Endothelial cell of umbilical vein (primary cell): ENCODE data around the gene MBD4. TPM values are rescaled to one million over a fixed set of nuclear protein-coding genes. Genes with fewer than 3 reads are reported as not detected.

Source experiments
- BruUV-seq: library from RNA; stranded (reverse); fragments of 400-500 nt; replicated peaks from 2 replicates; lab custom pipeline; 2021; lab: Mats Ljungman, UMichigan
- CTCF ChIA-PET: fragments of 300-600, 350-600 bp; sonication (Branson Sonifier 250); formaldehyde crosslinking; loops from one replicate; lab custom pipeline; 2021; ENCODE audit warnings: antibody characterized with exemption, inconsistent platforms; lab: Charles Lee
- POLR2A ChIA-PET: fragments of 300-600, 350-600 bp; sonication (Branson Sonifier 250); formaldehyde crosslinking; loops from one replicate; lab custom pipeline; 2021; ENCODE audit warnings: antibody characterized with exemption, inconsistent platforms; lab: Charles Lee
- DNase-seq: peaks from one replicate; pipeline ENCODE4 v3.0.0-alpha.2; 2011; ENCODE audit warnings: low read depth, low spot score
- FAIRE-seq: peaks from 2 replicates; lab custom pipeline; 2011; peaks lifted over from hg19 to GRCh38; lab: Jason Lieb, UNC
- H2AFZ ChIP-seq: 2 replicates; pipeline ENCODE4 v1.6.0; 2012; ENCODE audit warnings: low read depth, low read length, control low read depth, inconsistent platforms
- H3K27ac ChIP-seq: 2 replicates; pipeline ENCODE4 v1.5.1; 2011; ENCODE audit warnings: low read depth, mild to moderate bottlenecking, control low read depth, low read length, moderate library complexity; ENCODE audit not compliant: insufficient read depth
- H3K27me3 ChIP-seq, 2 experiments: 2 replicates each; pipeline versions ENCODE4 v1.6.0 to v1.6.1; 2011; ENCODE audit warnings: low read length in 2 of 2, mixed read lengths in 1 of 2; ENCODE audit not compliant: control insufficient read depth in 2 of 2, insufficient read depth in 2 of 2
- H3K36me3 ChIP-seq, 2 experiments: 2 replicates in 1 of 2; 3 replicates in 1 of 2; pipeline ENCODE4 v1.5.1; 2011; ENCODE audit warnings: low read length in 2 of 2, mild to moderate bottlenecking in 1 of 2, moderate library complexity in 1 of 2; ENCODE audit not compliant: control insufficient read depth in 2 of 2, insufficient read depth in 2 of 2; ENCODE audit errors: extremely low read depth in 1 of 2
- H3K4me1 ChIP-seq: 3 replicates; pipeline ENCODE4 v1.5.1; 2011; ENCODE audit warnings: mild to moderate bottlenecking, low read length; ENCODE audit not compliant: control insufficient read depth, insufficient read depth; ENCODE audit errors: extremely low read depth
- H3K4me2 ChIP-seq: 2 replicates; pipeline ENCODE4 v1.6.1; 2011; ENCODE audit warnings: low read length, control low read depth, mixed read lengths; ENCODE audit not compliant: insufficient read depth
- H3K4me3 ChIP-seq, 3 experiments: fragments of 200-600 bp in 1 of 3; sonication (generic), shearing (Covaris generic) in 1 of 3; replicated peaks in 1 of 3; 2 replicates each; pipeline ENCODE4 v1.5.1; 2011 to 2016; ENCODE audit warnings: control low read depth in 3 of 3, low read length in 3 of 3, mild to moderate bottlenecking in 2 of 3, inconsistent platforms in 1 of 3, low read depth in 1 of 3, moderate library complexity in 1 of 3; ENCODE audit not compliant: insufficient read depth in 1 of 3
- H3K79me2 ChIP-seq: 2 replicates; pipeline ENCODE4 v1.6.0; 2012; ENCODE audit warnings: low read length, inconsistent platforms; ENCODE audit not compliant: control insufficient read depth, insufficient read depth
- H3K9ac ChIP-seq: replicated peaks from 2 replicates; pipeline ENCODE3; 2011; ENCODE audit warnings: low read length, control low read depth; ENCODE audit not compliant: insufficient read depth; ENCODE audit errors: extremely low read depth
- H3K9me1 ChIP-seq: replicated peaks from 3 replicates; pipeline ENCODE4 v1.6.0; 2011; ENCODE audit warnings: mild to moderate bottlenecking, low read length; ENCODE audit not compliant: control insufficient read depth, insufficient read depth; ENCODE audit errors: extremely low read depth
- H3K9me3 ChIP-seq: replicated peaks from 2 replicates; pipeline ENCODE4 v1.5.1; 2012; ENCODE audit warnings: low read length, inconsistent platforms; ENCODE audit not compliant: control insufficient read depth, insufficient read depth
- H4K20me1 ChIP-seq: replicated peaks from 2 replicates; pipeline ENCODE3; 2011; ENCODE audit warnings: mild to moderate bottlenecking, low read length; ENCODE audit not compliant: control insufficient read depth, insufficient read depth; ENCODE audit errors: extremely low read depth
- EZH2 ChIP-seq: IDR thresholded peaks from 2 replicates; pipeline ENCODE4 v1.6.1; 2012; ENCODE audit warnings: borderline replicate concordance, low read depth, mild to moderate bottlenecking, moderate library complexity, low read length, inconsistent platforms; ENCODE audit not compliant: severe bottlenecking
- FOS ChIP-seq: IDR thresholded peaks from 2 replicates; pipeline ENCODE4 v1.6.1; 2011; ENCODE audit warnings: mild to moderate bottlenecking, low read length, moderate library complexity, borderline replicate concordance; ENCODE audit not compliant: insufficient read depth
- GATA2 ChIP-seq: IDR thresholded peaks from 2 replicates; pipeline ENCODE4 v1.7.0; 2011; ENCODE audit warnings: low read depth, mild to moderate bottlenecking, moderate library complexity, mixed read lengths, low read length; ENCODE audit not compliant: insufficient read length, insufficient read depth
- JUN ChIP-seq: IDR thresholded peaks from 2 replicates; pipeline ENCODE4 v1.6.1; 2011; ENCODE audit warnings: borderline replicate concordance, low read depth; ENCODE audit not compliant: insufficient read length, insufficient read depth
- MYC ChIP-seq: IDR thresholded peaks from one replicate; pipeline ENCODE4 v1.6.1; 2011; ENCODE audit warnings: mild to moderate bottlenecking, low read depth, low read length
- POLR2A ChIP-seq: IDR thresholded peaks from 2 replicates; pipeline ENCODE4 v1.6.1; 2012; ENCODE audit warnings: low read depth, mild to moderate bottlenecking, control low read depth, low read length
- POLR2AphosphoS5 ChIP-seq: IDR thresholded peaks from 2 replicates; pipeline ENCODE4 v1.6.1; 2012; ENCODE audit warnings: low read depth, mild to moderate bottlenecking, control low read depth, low read length, moderate library complexity; ENCODE audit not compliant: insufficient read depth
- dilution Hi-C: fragments of 300-500 bp; cut with MboI; formaldehyde crosslinking; loops from one replicate; pipeline ENCODE4 v1.15.0; 2019; ENCODE audit warnings: low sequenced_read_pairs; ENCODE audit not compliant: extremely low pct_ligation_motif_present
- intact Hi-C: fragments of 100-400 bp; cut with micrococcal nuclease; formaldehyde crosslinking; loops from one replicate; pipeline ENCODE4 v1.10.0; 2022
- polyA plus RNA-seq, 4 experiments: library from polyadenylated mRNA; depleted of rRNA in 3 of 4; stranded (reverse) in 3 of 4; unstranded in 1 of 4; fragments of >200 nt; gene quantifications; 2 replicates each; pipeline versions ENCODE4 v1.2.1 to v1.2.3, GENCODE V29; 2011 to 2012; ENCODE audit warnings: missing spikeins in 1 of 4
- total RNA-seq: library from RNA; stranded (reverse); gene quantifications from 2 replicates; pipeline ENCODE4 v1.2.3, GENCODE V29; 2021
- TF ChIP-seq, protein P1 (sequence below), 2 donors: IDR thresholded peaks; 1 replicate in 1 of 2; 2 replicates in 1 of 2; pipeline ENCODE4 v1.5.1; 2011; ENCODE audit warnings: low read length in 2 of 2, mild to moderate bottlenecking in 2 of 2, moderate library complexity in 2 of 2, control low read depth in 1 of 2, inconsistent platforms in 1 of 2, low read depth in 1 of 2; ENCODE audit not compliant: insufficient read depth in 1 of 2; ENCODE audit errors: extremely low read depth in 1 of 2
- TF ChIP-seq, protein P2 (sequence below): IDR thresholded peaks from 2 replicates; pipeline ENCODE4 v1.6.1; 2011; ENCODE audit not compliant: insufficient read depth, insufficient read length

Gene MBD4
- total and polyA plus RNA-seq, 2 donors (not counting 3 experiments of a cell fraction or from before 2014, with no cell fraction given): 17.4 to 39.5 TPM

DNA sequence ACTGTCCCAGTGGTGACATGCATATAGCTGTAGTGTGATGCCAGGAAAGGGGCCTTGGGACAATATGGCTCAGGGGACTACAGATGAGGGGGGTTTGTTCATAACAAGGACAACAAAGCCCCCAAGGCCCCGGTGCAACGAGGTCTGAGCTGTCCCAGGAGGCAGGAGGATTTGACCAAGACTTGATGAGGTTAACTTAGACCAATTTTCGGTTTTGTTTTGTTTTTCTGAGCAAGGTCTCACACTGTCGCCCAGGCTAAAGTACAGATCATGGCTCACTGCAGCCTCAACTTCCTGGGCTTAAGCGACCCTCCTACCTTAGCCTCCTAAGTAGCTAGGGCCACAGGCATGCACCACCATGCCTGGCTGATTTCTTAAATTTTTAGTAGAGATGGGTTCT lies 35.1 kb downstream of the MBD4 start:
- TF ChIP-seq POLR2AphosphoS5 (no peak), FOS (no peak), POLR2A (no peak), GATA2 (no peak), MYC (no peak), EZH2 (no peak), JUN (no peak)
- TF ChIP-seq, protein P1, sequence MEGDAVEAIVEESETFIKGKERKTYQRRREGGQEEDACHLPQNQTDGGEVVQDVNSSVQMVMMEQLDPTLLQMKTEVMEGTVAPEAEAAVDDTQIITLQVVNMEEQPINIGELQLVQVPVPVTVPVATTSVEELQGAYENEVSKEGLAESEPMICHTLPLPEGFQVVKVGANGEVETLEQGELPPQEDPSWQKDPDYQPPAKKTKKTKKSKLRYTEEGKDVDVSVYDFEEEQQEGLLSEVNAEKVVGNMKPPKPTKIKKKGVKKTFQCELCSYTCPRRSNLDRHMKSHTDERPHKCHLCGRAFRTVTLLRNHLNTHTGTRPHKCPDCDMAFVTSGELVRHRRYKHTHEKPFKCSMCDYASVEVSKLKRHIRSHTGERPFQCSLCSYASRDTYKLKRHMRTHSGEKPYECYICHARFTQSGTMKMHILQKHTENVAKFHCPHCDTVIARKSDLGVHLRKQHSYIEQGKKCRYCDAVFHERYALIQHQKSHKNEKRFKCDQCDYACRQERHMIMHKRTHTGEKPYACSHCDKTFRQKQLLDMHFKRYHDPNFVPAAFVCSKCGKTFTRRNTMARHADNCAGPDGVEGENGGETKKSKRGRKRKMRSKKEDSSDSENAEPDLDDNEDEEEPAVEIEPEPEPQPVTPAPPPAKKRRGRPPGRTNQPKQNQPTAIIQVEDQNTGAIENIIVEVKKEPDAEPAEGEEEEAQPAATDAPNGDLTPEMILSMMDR (IDR thresholded peaks at IDR 0.05; ENCODE audit: extremely low read depth in 1 of 2, insufficient read depth in 1 of 2, low read depth in 1 of 2, low read length in 2 of 2): no peak
- TF ChIP-seq, protein P2, sequence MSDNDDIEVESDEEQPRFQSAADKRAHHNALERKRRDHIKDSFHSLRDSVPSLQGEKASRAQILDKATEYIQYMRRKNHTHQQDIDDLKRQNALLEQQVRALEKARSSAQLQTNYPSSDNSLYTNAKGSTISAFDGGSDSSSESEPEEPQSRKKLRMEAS: no peak
- no peaks in the 10 kb centered on the region for H3K4me1 ChIP-seq
- FAIRE-seq (no peak), DNase-seq (no peak)
- H4K20me1 ChIP-seq: no peaks in the 10 kb centered on the region
- no peaks in the 10 kb centered on the region for H3K36me3 ChIP-seq
- H2AFZ ChIP-seq: no peak overlapping the region
- no peaks in the 10 kb centered on the region for H3K79me2 ChIP-seq
- no TSS peak for BruUV-seq
- no peak overlapping the region for H3K4me3 ChIP-seq
- H3K9me3 ChIP-seq: no peaks in the 10 kb centered on the region
- intact Hi-C loops (no loop called here), dilution Hi-C loops (no loop called here)
- POLR2A ChIA-PET: no interaction called here
- H3K9me1 ChIP-seq: no peaks in the 10 kb centered on the region
- H3K27me3 ChIP-seq: peaks cover 0 to 5% of the 10 kb centered on the region in 2 experiments
- no peak overlapping the region for H3K9ac ChIP-seq
- H3K27ac ChIP-seq: no peak overlapping the region
- H3K4me2 ChIP-seq: no peak overlapping the region
- CTCF ChIA-PET: interaction anchor here (0.9 to 2.3 kb wide), 2 partner anchors 15 to 21 kb away, joined by 3 to 11 read pairs; no protein-coding TSS in a partner anchor
